HFFc6 (cell line): Measurements from ENCODE around the gene FTCDNL1. TPM values are rescaled to one million over a fixed set of nuclear protein-coding genes. Genes with fewer than 3 reads are reported as not detected.

Experiments
- DNase-seq: peaks from one replicate; pipeline ENCODE4 v3.0.0-alpha.2; 2018
- H3K27ac Mint-ChIP-seq: 2 replicates; pipeline ENCODE4 v1.8.0; 2020; ENCODE audit warnings: mild to moderate bottlenecking, mixed read lengths
- H3K27me3 Mint-ChIP-seq: 2 replicates; pipeline ENCODE4 v1.8.0; 2021; ENCODE audit warnings: mild to moderate bottlenecking, moderate library complexity, mixed read lengths; ENCODE audit not compliant: insufficient read depth
- H3K36me3 Mint-ChIP-seq: 2 replicates; pipeline ENCODE4 v1.8.0; 2021; ENCODE audit warnings: low read depth, mixed read lengths
- H3K4me1 Mint-ChIP-seq: 2 replicates; pipeline ENCODE4 v1.8.0; 2020; ENCODE audit warnings: low read depth, mixed read lengths
- H3K4me3 Mint-ChIP-seq: 2 replicates; pipeline ENCODE4 v1.8.0; 2020; ENCODE audit warnings: mild to moderate bottlenecking, moderate library complexity, mixed read lengths
- H3K9me3 Mint-ChIP-seq: 2 replicates; pipeline ENCODE4 v1.8.0; 2020; ENCODE audit warnings: mild to moderate bottlenecking, mixed read lengths
- total RNA-seq, 6 experiments: library from RNA; stranded (reverse); fragmentation: NEBNext Ultra II Directional; extraction: Animal tissue kit (Norgen Biotek cat#: 25700); gene quantifications; 2 replicates in 1 of 6; 3 replicates in 5 of 6; pipeline ENCODE4 v1.2.3, GENCODE V29; 2021
- TF ChIP-seq, protein P1 (sequence below): fragments of 200-600 bp; sonication (generic); IDR thresholded peaks from 2 replicates; pipeline ENCODE4 v1.5.0; 2021; ENCODE audit warnings: antibody characterized with exemption, mild to moderate bottlenecking

Gene FTCDNL1
- total RNA-seq, 6 experiments from 2014 or later = 0.43 to 0.80 (median 0.64) TPM

DNA sequence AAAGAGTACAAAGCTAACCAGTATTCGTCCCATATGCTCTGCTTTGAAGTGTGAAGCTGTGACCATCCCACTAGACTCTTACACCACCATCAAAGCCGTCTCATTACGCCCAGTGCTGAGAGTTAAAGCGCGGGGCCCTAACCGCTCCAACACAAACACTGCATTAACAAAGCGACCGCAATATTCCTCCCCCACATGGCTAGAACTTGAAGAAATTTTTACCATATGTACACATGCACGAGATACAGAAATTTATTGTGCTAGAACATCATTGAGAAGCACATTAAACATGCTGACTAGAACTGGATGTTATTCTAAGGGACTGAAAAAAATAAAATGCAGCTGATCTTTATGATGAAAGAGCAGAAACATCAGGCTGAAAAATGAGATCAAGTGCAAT lies 20.5 kb downstream of the FTCDNL1 start:
- DNase-seq = no peak
- H3K4me3 Mint-ChIP-seq = no peak overlapping the region
- no peaks in the 10 kb centered on the region for H3K4me1 Mint-ChIP-seq
- TF ChIP-seq, protein P1, sequence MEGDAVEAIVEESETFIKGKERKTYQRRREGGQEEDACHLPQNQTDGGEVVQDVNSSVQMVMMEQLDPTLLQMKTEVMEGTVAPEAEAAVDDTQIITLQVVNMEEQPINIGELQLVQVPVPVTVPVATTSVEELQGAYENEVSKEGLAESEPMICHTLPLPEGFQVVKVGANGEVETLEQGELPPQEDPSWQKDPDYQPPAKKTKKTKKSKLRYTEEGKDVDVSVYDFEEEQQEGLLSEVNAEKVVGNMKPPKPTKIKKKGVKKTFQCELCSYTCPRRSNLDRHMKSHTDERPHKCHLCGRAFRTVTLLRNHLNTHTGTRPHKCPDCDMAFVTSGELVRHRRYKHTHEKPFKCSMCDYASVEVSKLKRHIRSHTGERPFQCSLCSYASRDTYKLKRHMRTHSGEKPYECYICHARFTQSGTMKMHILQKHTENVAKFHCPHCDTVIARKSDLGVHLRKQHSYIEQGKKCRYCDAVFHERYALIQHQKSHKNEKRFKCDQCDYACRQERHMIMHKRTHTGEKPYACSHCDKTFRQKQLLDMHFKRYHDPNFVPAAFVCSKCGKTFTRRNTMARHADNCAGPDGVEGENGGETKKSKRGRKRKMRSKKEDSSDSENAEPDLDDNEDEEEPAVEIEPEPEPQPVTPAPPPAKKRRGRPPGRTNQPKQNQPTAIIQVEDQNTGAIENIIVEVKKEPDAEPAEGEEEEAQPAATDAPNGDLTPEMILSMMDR = no peak
- no peaks in the 10 kb centered on the region for H3K9me3 Mint-ChIP-seq
- no peaks in the 10 kb centered on the region for H3K36me3 Mint-ChIP-seq
- H3K27me3 Mint-ChIP-seq = no peaks in the 10 kb centered on the region; the same call in none of the 2 replicates
- H3K27ac Mint-ChIP-seq = no peak overlapping the region

DNA sequence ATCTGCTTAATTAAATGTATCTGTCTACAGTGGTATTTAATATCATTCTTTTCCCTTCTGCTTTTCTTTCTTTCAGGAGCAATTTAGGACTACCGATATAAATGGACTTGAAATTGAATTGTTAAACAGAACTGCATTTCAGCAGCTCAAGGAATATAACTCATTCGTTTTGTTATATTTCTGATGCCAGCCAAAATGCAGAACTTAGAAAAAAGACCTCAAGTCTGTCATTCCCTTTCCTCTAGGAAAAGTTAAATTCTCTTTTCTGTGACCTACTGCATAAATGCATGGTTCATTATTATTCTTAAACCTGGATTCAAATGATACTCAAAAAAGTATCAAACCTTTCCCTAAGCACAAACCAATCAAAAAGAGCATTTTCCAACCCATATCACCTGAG lies 21.4 kb downstream of the FTCDNL1 start:
- DNase-seq = no peak
- no peaks in the 10 kb centered on the region for H3K9me3 Mint-ChIP-seq
- H3K27me3 Mint-ChIP-seq = no peaks in the 10 kb centered on the region; the same call in none of the 2 replicates
- H3K36me3 Mint-ChIP-seq = no peaks in the 10 kb centered on the region
- H3K27ac Mint-ChIP-seq = no peak overlapping the region
- TF ChIP-seq, protein P1 = no peak
- H3K4me1 Mint-ChIP-seq = no peaks in the 10 kb centered on the region
- H3K4me3 Mint-ChIP-seq = no peak overlapping the region

DNA sequence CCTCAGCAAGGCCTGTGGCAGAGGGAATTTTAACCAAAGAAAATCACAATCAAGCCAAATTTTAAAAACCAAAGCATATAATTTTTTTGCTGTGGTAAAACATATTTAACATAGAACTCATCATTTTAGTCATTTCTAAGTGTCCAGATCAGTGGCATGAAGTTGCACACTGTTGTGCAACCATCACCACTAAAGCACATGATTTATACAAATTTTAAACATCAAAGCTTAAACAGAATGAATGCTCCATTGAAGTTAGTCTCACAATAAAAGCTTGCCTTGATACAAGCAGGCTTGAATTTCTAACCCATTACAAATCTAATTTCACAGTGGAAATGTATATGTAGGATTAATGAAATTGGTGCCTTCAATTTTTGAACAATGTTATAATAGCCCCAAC lies 31.2 kb downstream of the FTCDNL1 start:
- TF ChIP-seq, protein P1 = no peak
- Mint-ChIP-seq H3K36me3 (no peaks in the 10 kb centered on the region), H3K9me3 (no peaks in the 10 kb centered on the region), H3K27me3 (peaks cover 3% of the 10 kb centered on the region; the same call in 1 of the 2 replicates), H3K27ac (no peak overlapping the region), H3K4me3 (no peak overlapping the region), H3K4me1 (no peaks in the 10 kb centered on the region)
- DNase-seq = no peak

DNA sequence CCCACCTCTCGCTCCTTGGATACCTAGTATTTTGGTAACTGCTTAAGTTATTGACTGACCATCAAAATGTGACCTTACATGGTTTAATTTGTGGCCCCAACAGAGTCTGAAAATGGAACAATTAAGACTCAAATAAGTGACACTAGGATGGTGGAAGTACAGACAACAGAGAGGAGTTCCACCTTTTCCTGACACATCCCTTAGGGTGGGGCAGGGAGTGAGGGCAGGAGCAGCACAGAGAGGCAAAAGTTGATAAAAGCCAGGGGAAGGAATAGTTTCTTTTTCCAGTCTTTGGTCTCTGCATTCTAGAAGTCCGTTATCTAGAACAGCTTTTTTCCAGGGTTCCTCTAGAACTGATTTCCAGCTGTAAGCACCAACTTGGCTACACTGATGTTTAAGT lies 32.2 kb downstream of the FTCDNL1 start:
- Mint-ChIP-seq H3K36me3 (no peaks in the 10 kb centered on the region), H3K4me3 (no peak overlapping the region), H3K4me1 (no peaks in the 10 kb centered on the region), H3K27ac (no peak overlapping the region), H3K9me3 (no peaks in the 10 kb centered on the region), H3K27me3 (peaks cover 3% of the 10 kb centered on the region; the same call in 1 of the 2 replicates)
- TF ChIP-seq, protein P1 = no peak
- DNase-seq = no peak

DNA sequence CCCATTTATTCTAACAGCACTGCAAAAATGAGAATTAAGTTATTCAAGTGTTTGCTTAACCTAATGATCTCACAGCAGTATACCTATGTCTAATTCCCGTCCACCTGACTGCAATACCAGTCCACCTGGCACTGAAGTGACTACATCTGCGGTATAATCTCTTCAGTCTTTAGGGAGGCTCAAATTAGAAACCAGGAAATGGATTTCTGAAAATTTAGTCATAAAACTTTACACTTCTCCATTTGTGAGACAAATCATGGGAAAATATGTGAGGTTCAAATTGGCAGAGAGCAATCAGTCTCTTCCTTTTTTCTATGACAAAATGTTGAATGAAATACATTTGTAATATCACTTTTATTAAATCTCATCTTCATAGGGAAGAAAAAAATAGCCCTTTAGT lies 33.0 kb downstream of the FTCDNL1 start:
- Mint-ChIP-seq H3K27me3 (peaks cover 3% of the 10 kb centered on the region; the same call in 1 of the 2 replicates), H3K36me3 (no peaks in the 10 kb centered on the region), H3K4me3 (no peak overlapping the region), H3K27ac (no peak overlapping the region), H3K4me1 (no peaks in the 10 kb centered on the region), H3K9me3 (no peaks in the 10 kb centered on the region)
- TF ChIP-seq, protein P1 = no peak
- DNase-seq = no peak

DNA sequence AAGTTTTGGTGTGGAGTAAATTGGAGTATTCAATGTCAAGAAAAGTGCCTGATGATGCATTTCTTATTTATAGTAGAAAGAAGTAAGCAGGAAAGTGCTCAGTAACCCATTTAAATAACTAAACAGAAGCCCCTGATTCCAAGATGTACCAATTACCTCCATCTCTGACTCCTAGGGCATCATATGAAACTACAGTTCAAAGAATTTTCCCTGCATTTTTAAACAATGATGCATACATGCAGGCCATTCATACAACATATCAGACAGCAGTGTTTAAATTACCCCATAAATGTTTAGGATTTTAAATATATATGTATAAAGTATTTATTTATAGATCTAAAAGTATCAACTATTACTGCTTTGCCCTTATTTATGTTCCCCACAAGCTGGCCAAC lies 36.2 kb downstream of the FTCDNL1 start:
- H3K4me3 Mint-ChIP-seq = no peak overlapping the region
- no peak overlapping the region for H3K27ac Mint-ChIP-seq
- 0 out of 2 replicates have a peak, but pooled peaks cover 3% of the 10 kb centered on the region for H3K27me3 Mint-ChIP-seq
- TF ChIP-seq, protein P1 = no peak
- DNase-seq = no peak
- H3K9me3 Mint-ChIP-seq = no peaks in the 10 kb centered on the region
- H3K36me3 Mint-ChIP-seq = no peaks in the 10 kb centered on the region
- no peaks in the 10 kb centered on the region for H3K4me1 Mint-ChIP-seq
